ENCODE measurements around the gene ANKFN1.

The ANKFN1 gene

DNA sequence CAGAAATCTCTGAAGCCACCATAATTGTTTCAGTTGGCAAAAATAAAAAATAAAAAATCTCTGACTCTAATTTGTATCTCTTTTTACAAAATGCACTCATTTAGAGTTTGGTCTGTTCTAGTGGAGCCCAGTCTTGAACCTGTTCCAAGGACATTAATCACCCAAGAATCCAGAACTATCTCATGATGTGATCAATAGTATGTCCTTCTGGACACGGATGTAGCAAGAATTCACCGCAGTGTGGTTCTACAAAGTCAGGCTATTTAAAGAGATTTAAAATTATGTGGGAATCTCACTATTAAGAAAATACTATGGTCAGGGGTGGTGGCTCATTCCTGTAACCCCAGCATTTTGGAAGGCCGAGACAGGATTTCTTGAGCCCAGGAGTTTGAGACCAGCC lies 21.8 kb upstream of the ANKFN1 start:
- TF ChIP-seq, protein P1, sequence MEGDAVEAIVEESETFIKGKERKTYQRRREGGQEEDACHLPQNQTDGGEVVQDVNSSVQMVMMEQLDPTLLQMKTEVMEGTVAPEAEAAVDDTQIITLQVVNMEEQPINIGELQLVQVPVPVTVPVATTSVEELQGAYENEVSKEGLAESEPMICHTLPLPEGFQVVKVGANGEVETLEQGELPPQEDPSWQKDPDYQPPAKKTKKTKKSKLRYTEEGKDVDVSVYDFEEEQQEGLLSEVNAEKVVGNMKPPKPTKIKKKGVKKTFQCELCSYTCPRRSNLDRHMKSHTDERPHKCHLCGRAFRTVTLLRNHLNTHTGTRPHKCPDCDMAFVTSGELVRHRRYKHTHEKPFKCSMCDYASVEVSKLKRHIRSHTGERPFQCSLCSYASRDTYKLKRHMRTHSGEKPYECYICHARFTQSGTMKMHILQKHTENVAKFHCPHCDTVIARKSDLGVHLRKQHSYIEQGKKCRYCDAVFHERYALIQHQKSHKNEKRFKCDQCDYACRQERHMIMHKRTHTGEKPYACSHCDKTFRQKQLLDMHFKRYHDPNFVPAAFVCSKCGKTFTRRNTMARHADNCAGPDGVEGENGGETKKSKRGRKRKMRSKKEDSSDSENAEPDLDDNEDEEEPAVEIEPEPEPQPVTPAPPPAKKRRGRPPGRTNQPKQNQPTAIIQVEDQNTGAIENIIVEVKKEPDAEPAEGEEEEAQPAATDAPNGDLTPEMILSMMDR (IDR thresholded peaks at IDR 0.05) = no peak

DNA sequence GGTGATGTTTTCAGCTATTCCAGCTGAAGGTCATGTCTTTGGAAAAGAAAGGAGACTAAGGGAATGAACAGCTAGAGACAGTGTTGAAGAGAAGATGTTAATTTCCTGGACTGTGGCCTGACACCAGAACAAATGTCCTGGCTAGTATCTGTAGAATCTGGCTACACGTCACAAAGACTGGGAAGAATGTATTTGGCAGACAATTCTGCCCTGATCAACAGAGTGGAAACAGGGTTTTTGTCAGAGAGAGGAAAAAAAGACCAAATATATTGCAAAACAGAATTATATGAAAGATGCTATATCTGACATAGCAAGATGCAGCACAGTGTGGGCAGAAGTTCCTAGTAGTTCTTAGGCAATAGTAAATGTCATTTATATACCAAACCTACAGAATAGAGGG lies 17.0 kb upstream of the ANKFN1 start:
- TF ChIP-seq, protein P1 (IDR thresholded peaks at IDR 0.05) = no peak

DNA sequence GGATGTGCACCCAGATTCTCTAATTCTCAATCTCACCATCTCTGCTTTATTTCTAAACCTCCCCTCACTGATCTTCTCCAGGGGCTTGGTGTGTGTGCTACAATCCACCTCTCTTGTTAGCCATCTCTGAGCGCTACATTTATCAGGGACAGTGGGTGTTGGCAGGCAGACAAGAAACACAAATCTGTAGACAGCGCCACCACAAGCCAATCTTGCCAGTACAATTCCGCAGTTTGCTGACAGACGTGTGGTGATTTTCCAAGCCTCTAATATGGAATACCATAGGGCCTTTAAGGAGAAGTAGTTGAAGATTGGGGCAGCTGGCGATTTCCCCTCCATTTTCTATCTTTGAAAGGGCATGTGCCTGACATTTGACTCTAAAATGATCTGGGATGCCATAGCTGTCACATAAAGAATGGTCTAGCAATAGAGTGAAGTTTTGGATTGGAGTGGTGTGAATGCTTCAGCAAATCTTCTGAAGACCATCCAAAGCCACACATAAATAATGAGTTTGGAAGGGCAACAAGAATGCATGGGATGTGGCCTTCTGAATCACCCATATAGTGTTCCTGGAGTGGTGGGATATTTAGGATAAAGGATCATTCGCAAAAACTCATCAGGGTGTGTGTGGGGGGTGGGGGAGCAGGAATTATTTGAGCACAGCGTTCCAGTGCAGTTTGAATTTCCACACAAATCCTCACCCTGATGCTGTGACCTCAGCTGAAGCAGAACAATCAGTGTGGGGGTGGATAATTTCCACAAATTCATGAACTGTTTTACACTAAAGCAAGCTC lies 12.0 kb upstream of the ANKFN1 start:
- TF ChIP-seq, protein P1 (IDR thresholded peaks at IDR 0.05) = no peak

DNA sequence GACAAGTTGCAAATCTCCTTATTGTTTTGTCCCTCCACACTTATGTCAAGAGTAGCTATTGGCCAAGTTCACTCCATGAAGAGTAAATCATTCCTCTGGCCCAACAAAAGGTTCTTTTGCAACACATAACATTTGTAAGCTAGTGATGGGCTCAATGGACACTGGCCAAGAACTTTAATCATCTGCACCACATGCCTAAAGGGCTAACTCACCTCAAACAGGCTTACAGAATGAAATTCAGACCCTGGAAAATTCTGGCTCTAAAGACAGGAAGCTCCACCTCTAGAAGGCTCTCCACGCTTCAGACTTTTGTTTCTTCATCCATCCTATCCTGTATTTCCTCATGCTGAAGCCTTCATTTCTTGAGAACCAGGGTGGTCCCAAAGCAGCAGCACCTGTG lies 10.9 kb upstream of the ANKFN1 start:
- TF ChIP-seq, protein P1 (IDR thresholded peaks at IDR 0.05) = no peak

DNA sequence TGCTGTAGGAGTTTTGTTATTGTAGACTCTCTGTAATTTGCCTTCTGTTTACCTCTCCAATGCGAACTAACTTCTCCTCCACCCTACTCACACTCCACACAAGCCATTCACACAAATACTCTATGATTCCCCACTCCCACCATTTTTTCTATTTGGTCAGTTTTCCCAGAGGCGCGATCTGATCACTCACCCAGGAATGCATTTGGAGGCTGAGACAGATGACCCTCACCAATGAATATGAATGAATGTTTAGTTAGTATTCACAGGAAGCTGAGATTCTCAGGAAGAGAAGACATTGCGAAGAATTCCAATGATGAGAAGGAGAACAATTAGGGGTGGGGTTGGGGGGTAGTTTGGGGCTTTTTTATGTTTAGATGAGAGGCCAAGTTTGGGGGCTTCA lies 10.5 kb upstream of the ANKFN1 start:
- TF ChIP-seq, protein P1 (IDR thresholded peaks at IDR 0.05) = no peak

DNA sequence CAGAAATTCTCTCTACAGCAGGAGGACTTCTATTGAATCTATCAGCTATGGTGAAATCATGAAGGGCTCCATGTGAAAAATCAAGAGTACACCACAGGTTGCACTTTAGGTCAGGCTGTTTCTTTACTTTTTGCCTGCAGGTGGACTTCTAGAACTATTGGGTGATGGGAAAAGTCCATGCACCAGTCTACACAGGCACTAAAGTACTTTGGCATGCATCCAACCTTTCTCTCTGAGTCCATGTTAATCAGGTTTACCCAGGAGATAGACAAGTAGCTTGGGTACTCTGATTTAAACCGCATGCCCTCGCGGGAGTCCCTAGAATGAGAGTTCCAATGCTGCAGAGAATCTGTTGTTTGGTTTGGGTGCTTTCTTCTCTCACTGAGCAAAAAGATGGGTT lies 9.1 kb upstream of the ANKFN1 start:
- TF ChIP-seq, protein P1 (IDR thresholded peaks at IDR 0.05) = no peak

DNA sequence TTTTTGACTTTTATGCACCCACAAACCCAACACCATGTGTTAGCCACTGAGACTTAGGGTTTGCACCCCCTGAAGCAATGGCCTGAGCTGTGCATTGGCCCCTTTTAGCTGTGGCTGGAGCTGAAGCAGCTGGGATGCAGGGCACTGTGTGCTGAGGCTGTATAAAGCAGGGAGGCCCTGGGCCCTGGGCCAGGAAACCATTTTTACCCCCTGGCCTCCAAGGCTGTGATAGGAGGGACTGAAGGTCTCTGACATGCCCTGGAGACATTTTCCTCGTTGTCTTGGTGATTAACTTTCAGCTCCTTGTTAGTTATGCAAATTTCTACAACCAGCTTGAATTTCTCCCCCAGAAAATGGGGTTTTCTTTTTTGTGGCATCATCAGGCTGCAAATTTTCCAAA lies 6.7 kb upstream of the ANKFN1 start:
- TF ChIP-seq, protein P1 (IDR thresholded peaks at IDR 0.05) = no peak

DNA sequence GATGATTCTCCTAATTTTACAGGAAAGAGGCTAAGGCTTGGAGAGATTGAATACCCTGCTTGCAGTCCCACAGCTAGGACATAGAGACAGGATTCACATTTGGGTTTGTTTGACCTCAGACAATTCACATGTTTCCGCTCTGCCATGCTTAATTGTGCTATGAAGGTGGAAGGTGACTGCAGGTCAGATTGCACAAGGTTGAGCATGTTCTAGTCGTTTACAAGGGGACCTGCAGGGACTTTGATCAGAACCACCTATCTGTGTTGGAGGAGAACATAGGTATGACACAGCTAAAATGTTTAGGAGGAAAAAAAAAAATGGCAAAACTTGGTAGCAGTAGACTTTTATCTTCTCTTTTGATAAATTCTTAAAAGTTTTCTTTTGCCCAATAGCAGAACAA lies 4.9 kb upstream of the ANKFN1 start:
- TF ChIP-seq, protein P1 (IDR thresholded peaks at IDR 0.05) = no peak

All from LNCAP (cell line).